ENCODE results near the gene MBD3. TPM values are rescaled to one million over a fixed set of nuclear protein-coding genes. Genes with fewer than 3 reads are reported as not detected.
A peak's percentile ranks its signal among the peaks of the same experiment; 100 is the strongest.

MBD3 gene
- total and polyA plus RNA-seq, 2 of the 4 experiments (the other 2 are of a cell fraction): 42.5 to 66.3 TPM

DNA sequence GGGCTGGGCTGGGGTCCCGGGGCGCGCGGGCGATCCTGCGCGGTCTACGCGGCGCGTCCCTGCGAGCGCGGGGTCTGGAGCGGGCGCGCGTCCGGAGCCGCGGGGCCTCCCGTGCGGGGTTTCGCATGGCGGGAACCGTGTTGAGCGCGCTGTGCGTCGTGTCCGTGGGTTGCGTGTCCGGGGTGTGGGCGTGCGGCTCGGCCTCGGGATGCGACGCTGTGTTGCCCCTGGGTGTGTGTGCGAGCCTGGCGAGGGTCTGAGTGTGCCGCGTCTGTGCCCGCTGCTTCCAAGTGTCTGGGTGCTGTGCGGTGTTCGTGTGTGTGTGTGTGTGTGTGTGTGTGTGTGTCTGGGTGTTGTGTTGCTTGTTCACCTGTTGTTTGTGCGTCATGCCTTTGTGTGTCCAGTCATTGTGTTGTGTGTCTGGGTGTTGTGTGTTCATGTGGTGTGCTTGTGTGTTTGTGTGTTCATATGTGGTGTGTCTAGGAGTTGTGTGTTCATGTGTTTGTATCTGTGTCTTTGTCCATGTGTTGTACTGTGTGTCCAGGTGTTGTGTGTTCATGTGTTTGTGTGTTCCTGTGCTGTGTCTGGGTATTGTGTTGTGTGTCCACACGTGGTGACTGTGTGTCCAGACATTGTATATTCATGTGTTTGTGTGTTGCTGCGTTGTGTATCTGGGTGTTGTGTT lies 68.2 kb downstream of the MBD3 start:
- no peak for ATAC-seq (ENCODE audit: low read depth)
- Histone ChIP-seq H3K9me1 (ENCODE audit: insufficient read depth, low read length) (peaks cover 4% of the 10 kb centered on the region; the same call in 1 of the 2 replicates), H4K91ac (ENCODE audit: insufficient read depth, low read depth, low read length) (no peak overlapping the region), H2BK120ac (ENCODE audit: low read depth, low read length) (no peak overlapping the region), H2BK15ac (ENCODE audit: low read depth, low read length) (no peak overlapping the region), H3K4me3 (ENCODE audit: insufficient read depth, low read depth, low read length) (no peak overlapping the region), H2BK5ac (ENCODE audit: low read depth, low read length, poor library complexity, severe bottlenecking) (no peak overlapping the region), H3K56ac (ENCODE audit: extremely low read depth, insufficient read depth, low read length) (no peak overlapping the region), H3K27me3 (ENCODE audit: control insufficient read depth, insufficient read depth, low read length) (peaks cover 34% of the 10 kb centered on the region), H3K9me3 (ENCODE audit: control insufficient read depth, insufficient read depth, low read length) (no peaks in the 10 kb centered on the region), H3K14ac (replicated peaks; ENCODE audit: low read depth, low read length) (no peak overlapping the region), H3K4me2 (ENCODE audit: low read depth, low read length) (no peak overlapping the region), H2AK5ac (ENCODE audit: low read depth, low read length) (no peak overlapping the region), H3K4me1 (ENCODE audit: control insufficient read depth, insufficient read depth, low read length) (no peaks in the 10 kb centered on the region; the same call in 1 of the 2 replicates), H2AFZ (replicated peaks; ENCODE audit: low read length, poor library complexity) (peak overlapping the region; percentile 58), H3K23ac (ENCODE audit: low read depth, low read length) (peak overlapping the region; percentile 22), H4K20me1 (ENCODE audit: insufficient read depth, low read length) (peaks cover 7% of the 10 kb centered on the region; the same call in 1 of the 2 replicates), H3K36me3 (ENCODE audit: control insufficient read depth, insufficient read depth, low read length) (no peaks in the 10 kb centered on the region), H4K8ac (ENCODE audit: low read depth in 2 of 2, low read length in 2 of 2) (no peak overlapping the region), H3K79me1 (ENCODE audit: low read depth in 1 of 2, low read length in 2 of 2) (no peaks in the 10 kb centered on the region), H3K27ac (ENCODE audit: insufficient read depth, low read length) (no peak overlapping the region), H2AK9ac (replicated peaks; ENCODE audit: low read depth, low read length, poor library complexity) (no peak overlapping the region), H3K9ac (ENCODE audit: low read depth, low read length) (no peak overlapping the region), H3K4ac (ENCODE audit: low read depth, low read length) (no peak overlapping the region), H2BK20ac (ENCODE audit: low read depth, low read length) (no peak overlapping the region), H4K5ac (ENCODE audit: low read depth, low read length) (no peak overlapping the region), H3K18ac (ENCODE audit: low read depth, low read length) (no peak overlapping the region)
- ChIA-PET CTCF (interaction anchor here (0.6 kb wide), 1 partner anchor 52 kb away, joined by 3 read pairs; no protein-coding TSS in a partner anchor), POLR2A (ENCODE audit: unreplicated experiment) (no interaction called here)
- BruUV-seq (replicated peaks): no TSS peak
- no peak for TF ChIP-seq RAD21 (IDR thresholded peaks at IDR 0.05; ENCODE audit: low read length)
- no peak for TF ChIP-seq NFE2L2 (IDR thresholded peaks at IDR 0.05; ENCODE audit: low read depth, low read length)
- TF ChIP-seq MAFK (IDR thresholded peaks at IDR 0.05; ENCODE audit: low read depth, low read length): no peak
- no peak for TF ChIP-seq RCOR1 (IDR thresholded peaks at IDR 0.05; ENCODE audit: insufficient replicate concordance, low read length)
- no peak for TF ChIP-seq MAZ (IDR thresholded peaks at IDR 0.05; ENCODE audit: borderline replicate concordance, low read depth, low read length)
- no peak for TF ChIP-seq BHLHE40 (IDR thresholded peaks at IDR 0.05; ENCODE audit: low read depth, low read length)
- TF ChIP-seq USF2 (IDR thresholded peaks at IDR 0.05; ENCODE audit: low read depth, low read length): no peak
- TF ChIP-seq CTCF (conservative IDR thresholded peaks at IDR 0.05; ENCODE audit: low read depth, low read length): no peak
- TF ChIP-seq RFX5 (IDR thresholded peaks at IDR 0.05; ENCODE audit: low read depth, low read length): no peak
- TF ChIP-seq, protein P1, sequence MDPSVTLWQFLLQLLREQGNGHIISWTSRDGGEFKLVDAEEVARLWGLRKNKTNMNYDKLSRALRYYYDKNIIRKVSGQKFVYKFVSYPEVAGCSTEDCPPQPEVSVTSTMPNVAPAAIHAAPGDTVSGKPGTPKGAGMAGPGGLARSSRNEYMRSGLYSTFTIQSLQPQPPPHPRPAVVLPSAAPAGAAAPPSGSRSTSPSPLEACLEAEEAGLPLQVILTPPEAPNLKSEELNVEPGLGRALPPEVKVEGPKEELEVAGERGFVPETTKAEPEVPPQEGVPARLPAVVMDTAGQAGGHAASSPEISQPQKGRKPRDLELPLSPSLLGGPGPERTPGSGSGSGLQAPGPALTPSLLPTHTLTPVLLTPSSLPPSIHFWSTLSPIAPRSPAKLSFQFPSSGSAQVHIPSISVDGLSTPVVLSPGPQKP (IDR thresholded peaks at IDR 0.05; ENCODE audit: borderline replicate concordance, low read depth, low read length): no peak
- no peak for TF ChIP-seq SMC3 (IDR thresholded peaks at IDR 0.05; ENCODE audit: low read depth, low read length)
- TF ChIP-seq CHD1 (IDR thresholded peaks at IDR 0.05; ENCODE audit: low read depth, low read length): no peak
- TF ChIP-seq CEBPB (IDR thresholded peaks at IDR 0.05; ENCODE audit: low read depth, low read length): no peak
- dilution Hi-C loops (cut with HindIII; ENCODE audit: low sequenced_read_pairs, unreplicated experiment) (no loop called here), intact Hi-C loops (cut with micrococcal nuclease) (no loop called here), in situ Hi-C loops (cut with MboI; ENCODE audit: low sequenced_read_pairs) (no loop called here)
- 7% methylated on average over 22 of the region's 49 CpGs; no CpG with 5 or more reads in 1 of the 2 experiments for WGBS, 2 experiments (ENCODE audit: extremely low coverage in 2 of 2, insufficient read length in 1 of 2)
- DNase-seq: no peak
